HCT116 (cell line): ENCODE measurements around the gene DNMT1. TPM values are rescaled to one million over a fixed set of nuclear protein-coding genes. Genes with fewer than 3 reads are reported as not detected.

ENCODE experiments used
- ATAC-seq: fragments of 200-7000 bp; cut with Tn5 transposase; 2 replicates; pipeline ENCODE4 v1.9.1; 2020; ENCODE audit warnings: mild to moderate bottlenecking, moderate library complexity
- BruUV-seq: library from RNA; stranded (reverse); fragments of 400-500 nt; replicated peaks from 2 replicates; lab custom pipeline; 2021; lab: Mats Ljungman, UMichigan
- CTCF ChIA-PET: fragments of 300-600 bp; sonication (Branson Sonifier 250); formaldehyde crosslinking; loops from one replicate; lab custom pipeline; 2021; ENCODE audit warnings: antibody characterized with exemption; lab: Charles Lee
- POLR2A ChIA-PET: fragments of 300-600, 350-600 bp; sonication (Branson Sonifier 250); formaldehyde crosslinking; loops from one replicate; lab custom pipeline; 2021; ENCODE audit warnings: antibody characterized with exemption; lab: Charles Lee
- RAD21 ChIA-PET, 2 experiments: fragments of 300-600 bp; sonication (Branson Sonifier 250); formaldehyde crosslinking; loops; one replicate each; lab custom pipeline; 2023; ENCODE audit warnings: low total read pairs in 2 of 2; ENCODE audit not compliant: uncharacterized antibody in 2 of 2, unreplicated experiment in 2 of 2, low non-redundant PET in 1 of 2; lab: Charles Lee
- DNase-seq: peaks from one replicate; pipeline ENCODE4 v3.0.0-alpha.2; 2010; ENCODE audit warnings: low read depth, low spot score
- H2AFZ ChIP-seq: fragments of 200-600 bp; shearing (Covaris generic), sonication (generic); 2 replicates; pipeline ENCODE4 v1.6.1; 2017; ENCODE audit warnings: low read depth, mixed run types, mixed read lengths, antibody characterized with exemption, low read length; ENCODE audit not compliant: poor library complexity, severe bottlenecking
- H3K27ac ChIP-seq: 2 replicates; pipeline ENCODE4 v1.5.1; 2012; ENCODE audit warnings: low read depth, low read length
- H3K27me3 ChIP-seq: fragments of 200-600 bp; sonication (generic); 2 replicates; pipeline ENCODE4 v1.6.1; 2016; ENCODE audit warnings: mixed run types, low read length, mixed read lengths; ENCODE audit not compliant: insufficient read depth
- H3K36me3 ChIP-seq, 2 experiments: fragments of 200-500 bp in 1 of 2; fragments of 200-600 bp in 1 of 2; sonication (Bioruptor generic) in 1 of 2; sonication (generic) in 1 of 2; 2 replicates each; pipeline versions ENCODE4 v1.5.1 to v1.6.1; 2014 to 2016; ENCODE audit warnings: low read length in 2 of 2, inconsistent platforms in 1 of 2, mixed read lengths in 1 of 2, mixed run types in 1 of 2; ENCODE audit not compliant: insufficient read depth in 2 of 2, control insufficient read depth in 1 of 2
- H3K4me1 ChIP-seq, 2 experiments: fragments of 200-600 bp in 1 of 2; sonication (generic) in 1 of 2; 2 replicates each; pipeline versions ENCODE4 v1.5.1 to v1.6.1; 2012 to 2017; ENCODE audit warnings: low read length in 2 of 2, inconsistent platforms in 1 of 2, mild to moderate bottlenecking in 1 of 2, mixed read lengths in 1 of 2, mixed run types in 1 of 2, moderate library complexity in 1 of 2; ENCODE audit not compliant: insufficient read depth in 2 of 2, control insufficient read depth in 1 of 2
- H3K4me2 ChIP-seq: fragments of 200-600 bp; sonication (generic); 2 replicates; pipeline ENCODE4 v1.6.1; 2017; ENCODE audit warnings: mixed run types, low read length, mixed read lengths
- H3K4me3 ChIP-seq, 2 experiments: fragments of 200-600 bp in 1 of 2; sonication (generic) in 1 of 2; replicated peaks in 1 of 2; 2 replicates each; pipeline ENCODE4 v1.5.1; 2011 to 2016; ENCODE audit warnings: low read length in 2 of 2, control low read depth in 1 of 2, low read depth in 1 of 2, mild to moderate bottlenecking in 1 of 2, mixed read lengths in 1 of 2, mixed run types in 1 of 2
- H3K79me2 ChIP-seq: fragments of 200-600 bp; sonication (generic); 2 replicates; pipeline ENCODE4 v1.6.1; 2017; ENCODE audit warnings: mild to moderate bottlenecking, mixed run types, low read length, moderate library complexity, mixed read lengths; ENCODE audit not compliant: insufficient read depth
- H3K9ac ChIP-seq: fragments of 200-600 bp; sonication (generic); 2 replicates; pipeline ENCODE4 v1.6.1; 2016; ENCODE audit warnings: low read length, mixed read lengths
- H3K9me2 ChIP-seq: fragments of 200-600 bp; sonication (generic), shearing (Covaris generic); 2 replicates; pipeline ENCODE4 v1.6.1; 2017; ENCODE audit warnings: mixed run types, mild to moderate bottlenecking, moderate library complexity; ENCODE audit not compliant: insufficient read depth
- H3K9me3 ChIP-seq, 2 experiments: fragments of 200-500 bp in 1 of 2; fragments of 200-600 bp in 1 of 2; sonication (Bioruptor generic) in 1 of 2; sonication (generic) in 1 of 2; 2 replicates each; pipeline ENCODE4 v1.6.1; 2014 to 2017; ENCODE audit warnings: low read length in 2 of 2, mixed read lengths in 2 of 2, inconsistent platforms in 1 of 2, low read depth in 1 of 2, mild to moderate bottlenecking in 1 of 2, mixed run types in 1 of 2, moderate library complexity in 1 of 2; ENCODE audit not compliant: control insufficient read depth in 1 of 2, insufficient read depth in 1 of 2
- H4K20me1 ChIP-seq: fragments of 200-600 bp; sonication (generic), shearing (Covaris generic); 2 replicates; pipeline ENCODE4 v1.6.1; 2017; ENCODE audit warnings: mixed run types, mild to moderate bottlenecking, moderate library complexity; ENCODE audit not compliant: insufficient read depth
- ATF3 ChIP-seq: IDR thresholded peaks from 2 replicates; pipeline ENCODE4 v1.6.1; 2012
- MAX ChIP-seq: IDR thresholded peaks from 2 replicates; pipeline ENCODE4 v1.6.1; 2012
- POLR2A ChIP-seq: IDR thresholded peaks from 2 replicates; pipeline ENCODE4 v1.7.0; 2011; ENCODE audit warnings: borderline replicate concordance; ENCODE audit not compliant: insufficient read depth, insufficient read length; ENCODE audit errors: extremely low read depth
- POLR2AphosphoS5 ChIP-seq: IDR thresholded peaks from 2 replicates; pipeline ENCODE4 v1.6.1; 2011; ENCODE audit warnings: mild to moderate bottlenecking, low read depth, low read length, moderate library complexity
- REST ChIP-seq: IDR thresholded peaks from 2 replicates; pipeline ENCODE4 v1.6.1; 2012; ENCODE audit warnings: low read depth
- SP1 ChIP-seq: IDR thresholded peaks from 2 replicates; pipeline ENCODE4 v1.6.1; 2012; ENCODE audit warnings: low read depth
- YY1 ChIP-seq: IDR thresholded peaks from 2 replicates; pipeline ENCODE4 v1.6.1; 2011; ENCODE audit warnings: low read length, low read depth, moderate library complexity, mild to moderate bottlenecking; ENCODE audit not compliant: insufficient replicate concordance; ENCODE audit errors: extremely low read depth
- ZBTB33 ChIP-seq: IDR thresholded peaks from 2 replicates; pipeline ENCODE4 v1.6.1; 2011; ENCODE audit warnings: mild to moderate bottlenecking, low read length, moderate library complexity; ENCODE audit not compliant: insufficient replicate concordance; ENCODE audit errors: extremely low read depth
- intact Hi-C: fragments of 100-400 bp; cut with micrococcal nuclease; formaldehyde crosslinking; loops from 2 replicates; pipeline ENCODE4 v1.10.0; 2022
- total RNA-seq: library from RNA; stranded (reverse); gene quantifications from one replicate; pipeline ENCODE4 v1.2.1, GENCODE V29; 2021; ENCODE audit not compliant: unreplicated experiment

Gene DNMT1
- total RNA-seq, 1 experiment from 2014 or later, result 235 TPM

GRCh38 chr19:10116866-10117616 lies 77.7 kb downstream of the DNMT1 start:
- H2AFZ ChIP-seq, result no peak overlapping the region
- H3K4me2 ChIP-seq, result no peak overlapping the region
- H3K4me1 ChIP-seq, result peaks cover 5 to 30% of the 10 kb centered on the region in 2 experiments
- DNase-seq (no peak), ATAC-seq (no peak)
- H3K9ac ChIP-seq, result no peak overlapping the region
- H4K20me1 ChIP-seq, result no peaks in the 10 kb centered on the region
- ChIA-PET POLR2A (no interaction called here), CTCF (interaction anchor here (1.3 kb wide), 1 partner anchor 9 kb away, joined by 3 read pairs; no protein-coding TSS in a partner anchor), RAD21 (no interaction called here)
- TF ChIP-seq POLR2A (no peak), MAX (no peak), SP1 (no peak), ZBTB33 (no peak), POLR2AphosphoS5 (no peak), REST (no peak), YY1 (no peak), ATF3 (no peak)
- H3K9me3 ChIP-seq, result no peaks in the 10 kb centered on the region
- no TSS peak for BruUV-seq
- H3K4me3 ChIP-seq, result no peak overlapping the region
- H3K27ac ChIP-seq, result no peak overlapping the region
- H3K36me3 ChIP-seq, result peaks cover 9 to 20% of the 10 kb centered on the region in 2 experiments; a peak in 2 of 4 replicates
- no peaks in the 10 kb centered on the region for H3K27me3 ChIP-seq
- H3K79me2 ChIP-seq, result peaks cover 30% of the 10 kb centered on the region
- no peaks in the 10 kb centered on the region for H3K9me2 ChIP-seq
- intact Hi-C loops, result no loop called here
